Upper lobe of right lung (tissue), 1 donor: ENCODE measurements around the gene TLE1. TPM values are rescaled to one million over a fixed set of nuclear protein-coding genes. Genes with fewer than 3 reads are reported as not detected.

Source experiments
- ATAC-seq: fragments of 200-7000 bp; cut with Tn5 transposase; one replicate; pipeline ENCODE4 v1.9.1; 2020; ENCODE audit warnings: mild to moderate bottlenecking, moderate library complexity
- DNase-seq: peaks from one replicate; pipeline ENCODE4 v3.0.0-alpha.2; 2020
- H3K27ac ChIP-seq: fragments of 200-600 bp; one replicate; pipeline ENCODE4 v1.8.0; 2022
- H3K27me3 ChIP-seq: fragments of 200-600 bp; one replicate; pipeline ENCODE4 v1.8.0; 2022; ENCODE audit warnings: mild to moderate bottlenecking
- H3K36me3 ChIP-seq: fragments of 200-600 bp; one replicate; pipeline ENCODE4 v1.8.0; 2022
- H3K4me1 ChIP-seq: fragments of 200-600 bp; one replicate; pipeline ENCODE4 v1.8.0; 2022
- H3K4me3 ChIP-seq: fragments of 200-600 bp; one replicate; pipeline ENCODE4 v1.8.0; 2022; ENCODE audit warnings: mild to moderate bottlenecking
- H3K9me3 ChIP-seq: fragments of 200-600 bp; one replicate; pipeline ENCODE4 v1.8.0; 2022
- intact Hi-C: fragments of 100-400 bp; cut with DNase I; formaldehyde crosslinking; loops from one replicate; pipeline ENCODE4 v1.11.0; 2022
- total RNA-seq: library from RNA; stranded (reverse); fragmentation: NEBNext Ultra II Directional; extraction: Animal tissue kit (Norgen Biotek cat#: 25700); gene quantifications from one replicate; pipeline ENCODE4 v1.2.1, GENCODE V29; 2021
- TF ChIP-seq, protein P1 (sequence below): fragments of 200-600 bp; IDR thresholded peaks from one replicate; pipeline ENCODE4 v1.8.0; 2022; ENCODE audit warnings: antibody characterized with exemption
- donor health status: DM: no; HTN: yes; CAD: no; lungs with severe emphysema.

The TLE1 gene
- total RNA-seq, 1 donor from 2014 or later = 19.2 TPM

DNA sequence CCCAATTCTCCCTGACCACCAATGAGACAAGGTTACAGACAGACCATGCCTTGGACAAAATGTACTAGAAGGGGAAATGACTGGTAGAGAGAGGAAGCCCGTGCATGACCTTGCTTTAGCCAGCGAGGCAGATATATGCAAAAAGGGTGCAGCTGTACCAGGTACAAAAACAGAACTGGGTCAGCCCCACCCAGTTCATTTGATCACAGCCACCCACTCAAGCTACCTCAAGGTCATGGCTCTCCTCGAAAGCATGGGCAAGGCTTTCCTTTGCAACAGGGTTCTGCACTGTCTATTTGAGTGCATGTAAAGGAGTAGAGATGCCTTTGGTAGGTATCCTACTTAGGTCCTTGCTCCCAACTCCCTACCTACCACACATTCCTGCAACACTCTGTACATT, 33.3 kb downstream of the TLE1 start:
- no peaks in the 10 kb centered on the region for H3K4me1 ChIP-seq
- H3K27me3 ChIP-seq = no peaks in the 10 kb centered on the region
- H3K27ac ChIP-seq = no peak overlapping the region
- TF ChIP-seq, protein P1, sequence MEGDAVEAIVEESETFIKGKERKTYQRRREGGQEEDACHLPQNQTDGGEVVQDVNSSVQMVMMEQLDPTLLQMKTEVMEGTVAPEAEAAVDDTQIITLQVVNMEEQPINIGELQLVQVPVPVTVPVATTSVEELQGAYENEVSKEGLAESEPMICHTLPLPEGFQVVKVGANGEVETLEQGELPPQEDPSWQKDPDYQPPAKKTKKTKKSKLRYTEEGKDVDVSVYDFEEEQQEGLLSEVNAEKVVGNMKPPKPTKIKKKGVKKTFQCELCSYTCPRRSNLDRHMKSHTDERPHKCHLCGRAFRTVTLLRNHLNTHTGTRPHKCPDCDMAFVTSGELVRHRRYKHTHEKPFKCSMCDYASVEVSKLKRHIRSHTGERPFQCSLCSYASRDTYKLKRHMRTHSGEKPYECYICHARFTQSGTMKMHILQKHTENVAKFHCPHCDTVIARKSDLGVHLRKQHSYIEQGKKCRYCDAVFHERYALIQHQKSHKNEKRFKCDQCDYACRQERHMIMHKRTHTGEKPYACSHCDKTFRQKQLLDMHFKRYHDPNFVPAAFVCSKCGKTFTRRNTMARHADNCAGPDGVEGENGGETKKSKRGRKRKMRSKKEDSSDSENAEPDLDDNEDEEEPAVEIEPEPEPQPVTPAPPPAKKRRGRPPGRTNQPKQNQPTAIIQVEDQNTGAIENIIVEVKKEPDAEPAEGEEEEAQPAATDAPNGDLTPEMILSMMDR = no peak
- H3K4me3 ChIP-seq = no peak overlapping the region
- DNase-seq = no peak
- intact Hi-C loops = no loop called here
- peak; percentile 77 for ATAC-seq
- H3K36me3 ChIP-seq = no peaks in the 10 kb centered on the region
- no peaks in the 10 kb centered on the region for H3K9me3 ChIP-seq

DNA sequence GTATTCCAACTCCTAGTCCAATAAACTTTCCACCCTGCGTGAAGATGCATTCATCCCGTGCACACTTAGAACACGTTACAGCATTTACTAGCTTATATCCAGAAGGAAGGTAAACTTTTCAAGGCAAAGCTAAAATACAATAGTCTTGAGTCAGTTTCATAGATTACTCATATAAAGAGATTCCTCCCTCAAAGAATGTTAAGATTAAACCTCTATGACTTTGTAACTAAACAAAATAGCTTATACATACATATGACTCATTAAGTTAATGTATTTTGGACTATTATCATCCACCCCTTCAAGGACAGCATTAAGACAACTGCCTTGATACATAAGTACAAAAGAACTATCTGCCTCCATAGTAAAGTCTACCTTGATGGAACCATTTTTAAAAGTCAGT, 36.1 kb downstream of the TLE1 start:
- ATAC-seq = no peak
- H3K4me3 ChIP-seq = no peak overlapping the region
- H3K27me3 ChIP-seq = no peaks in the 10 kb centered on the region
- intact Hi-C loops = no loop called here
- H3K4me1 ChIP-seq = no peaks in the 10 kb centered on the region
- no peaks in the 10 kb centered on the region for H3K36me3 ChIP-seq
- DNase-seq = no peak
- no peaks in the 10 kb centered on the region for H3K9me3 ChIP-seq
- TF ChIP-seq, protein P1 = no peak
- no peak overlapping the region for H3K27ac ChIP-seq

DNA sequence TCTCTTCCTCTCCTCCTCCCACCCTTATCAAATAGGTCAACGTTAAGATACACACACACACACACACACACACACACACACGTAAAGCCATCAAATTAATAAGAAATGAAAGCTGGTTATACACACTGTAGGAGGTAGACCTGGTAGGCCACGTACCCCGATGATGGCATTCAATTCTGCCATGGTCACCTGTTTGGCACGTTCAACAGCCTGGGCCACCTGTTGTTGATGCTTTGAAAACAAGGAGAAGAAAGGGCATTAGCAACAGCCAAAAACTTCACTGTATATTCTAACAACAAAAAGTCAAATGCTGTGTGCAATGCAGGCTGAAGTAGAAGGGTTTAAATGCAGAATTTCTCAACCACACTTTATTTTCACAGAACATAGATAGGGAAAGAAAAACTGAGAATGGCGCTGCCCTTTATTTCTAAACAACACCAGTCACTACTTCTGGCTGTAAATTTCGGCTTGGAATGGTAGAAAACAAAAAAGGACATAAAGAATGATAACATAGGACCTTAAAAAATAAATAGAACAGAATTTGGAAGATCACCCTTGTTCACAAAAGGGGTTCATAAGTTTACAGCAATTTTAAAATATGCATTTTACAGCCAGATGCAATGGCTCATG, 37.2 kb downstream of the TLE1 start:
- Histone ChIP-seq H3K27me3 (no peaks in the 10 kb centered on the region), H3K9me3 (no peaks in the 10 kb centered on the region), H3K36me3 (no peaks in the 10 kb centered on the region), H3K4me3 (no peak overlapping the region), H3K27ac (no peak overlapping the region), H3K4me1 (no peaks in the 10 kb centered on the region)
- TF ChIP-seq, protein P1 = no peak
- ATAC-seq = no peak
- DNase-seq = no peak
- intact Hi-C loops = no loop called here

DNA sequence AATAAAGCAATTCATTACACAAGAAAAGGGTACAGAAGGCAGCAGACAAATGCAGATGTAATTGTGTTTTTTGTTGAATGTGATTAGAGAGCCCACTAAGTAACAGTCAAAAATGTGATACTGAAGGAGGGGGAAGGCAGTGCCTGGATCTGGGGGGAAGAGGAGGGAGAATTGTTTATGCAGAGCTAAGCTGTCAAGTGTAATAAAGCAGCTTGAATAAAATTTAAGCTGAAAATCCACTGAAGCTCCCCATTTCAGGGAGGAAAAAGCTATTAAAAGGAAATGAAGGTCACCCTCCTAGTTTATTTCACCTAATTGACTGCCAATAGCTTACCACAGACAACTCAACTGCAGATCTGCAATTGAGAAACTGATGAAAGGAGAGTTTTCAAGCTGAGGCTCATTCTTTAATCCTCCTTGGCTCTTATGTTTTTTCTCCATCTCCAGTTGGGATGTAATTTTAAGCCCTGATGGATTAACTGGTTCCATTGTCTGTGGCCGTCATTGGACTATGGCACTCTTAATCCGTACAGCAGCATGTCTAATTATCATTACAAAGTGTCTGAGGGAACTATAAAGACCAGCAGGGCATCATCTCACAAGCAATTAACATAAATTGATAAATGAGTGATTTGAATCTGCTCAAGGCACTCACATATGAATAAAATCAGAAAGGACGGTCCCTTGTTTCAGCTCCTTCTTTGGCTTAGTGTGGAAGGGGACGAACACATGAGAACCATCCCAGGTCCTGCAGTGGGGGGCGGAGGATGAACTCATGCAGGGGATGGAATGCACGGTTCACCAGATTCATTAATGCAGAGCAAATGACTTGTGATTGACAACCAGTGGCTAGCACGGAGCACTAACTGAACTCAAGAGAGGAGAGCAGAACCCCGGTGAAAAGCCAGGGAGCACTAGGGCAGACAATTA, 38.5 kb downstream of the TLE1 start:
- DNase-seq (no peak), ATAC-seq (no peak)
- no peaks in the 10 kb centered on the region for H3K4me1 ChIP-seq
- no peaks in the 10 kb centered on the region for H3K27me3 ChIP-seq
- no peaks in the 10 kb centered on the region for H3K36me3 ChIP-seq
- intact Hi-C loops = no loop called here
- no peaks in the 10 kb centered on the region for H3K9me3 ChIP-seq
- H3K4me3 ChIP-seq = no peak overlapping the region
- TF ChIP-seq, protein P1 = no peak
- no peak overlapping the region for H3K27ac ChIP-seq

DNA sequence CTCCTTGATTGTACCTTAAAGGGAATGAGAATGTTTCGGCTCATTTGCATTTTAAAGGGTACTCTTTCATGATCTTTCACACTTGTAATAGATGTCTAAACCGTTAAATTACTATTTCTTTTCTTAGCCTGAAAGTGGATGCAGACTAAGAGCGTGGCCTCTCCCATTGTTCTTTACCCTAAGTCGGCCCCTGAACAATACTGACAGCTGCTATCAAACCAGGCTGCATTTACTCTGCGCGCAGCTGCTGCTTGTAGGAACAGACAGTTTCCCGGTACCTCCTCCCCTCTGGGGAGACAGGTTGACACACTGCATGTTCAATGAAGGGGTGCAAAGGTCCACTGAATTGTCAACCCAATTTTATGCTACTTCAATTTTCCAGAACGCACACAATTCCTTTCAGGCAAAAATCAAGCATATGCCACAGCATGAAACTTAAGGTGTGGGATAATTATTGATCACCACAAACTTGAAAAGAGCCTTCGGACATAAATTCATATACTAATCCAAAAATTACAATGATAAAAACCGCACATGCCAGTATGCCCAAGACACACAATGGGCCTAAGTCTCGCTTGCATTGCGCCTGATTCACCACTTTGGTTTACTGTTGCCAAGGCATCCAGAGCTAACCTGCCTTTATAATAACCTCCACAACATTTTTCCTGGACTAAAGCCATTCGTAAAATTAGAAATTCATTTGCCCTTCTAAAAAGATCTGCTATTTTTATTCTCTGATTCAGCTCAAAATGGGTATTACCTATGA, 39.7 kb downstream of the TLE1 start:
- ATAC-seq (no peak), DNase-seq (no peak)
- Histone ChIP-seq H3K9me3 (no peaks in the 10 kb centered on the region), H3K27ac (no peak overlapping the region), H3K27me3 (no peaks in the 10 kb centered on the region), H3K4me1 (no peaks in the 10 kb centered on the region), H3K36me3 (no peaks in the 10 kb centered on the region), H3K4me3 (no peak overlapping the region)
- TF ChIP-seq, protein P1 = no peak
- intact Hi-C loops = no loop called here
